IMR-90 (cell line): ENCODE data around the gene BCAS3. TPM values are rescaled to one million over a fixed set of nuclear protein-coding genes. Genes with fewer than 3 reads are reported as not detected.

Experiments
- ATAC-seq: fragments of 200-7000 bp; cut with Tn5 transposase; 2 replicates; pipeline ENCODE4 v1.9.1; 2020; ENCODE audit warnings: low read depth, mild to moderate bottlenecking, moderate library complexity
- BruUV-seq: library from RNA; stranded (reverse); fragments of 400-500 nt; replicated peaks from 2 replicates; lab custom pipeline; 2021; lab: Mats Ljungman, UMichigan
- CTCF ChIA-PET: fragments of 300-600 bp; formaldehyde crosslinking; extraction: SDS; loops from one replicate; lab custom pipeline; 2021; ENCODE audit warnings: antibody characterized with exemption; lab: Yijun Ruan, JAX
- POLR2A ChIA-PET: fragments of 300-600 bp; sonication (Branson Sonifier 250); formaldehyde crosslinking; loops from one replicate; lab custom pipeline; 2022; ENCODE audit warnings: antibody characterized with exemption; ENCODE audit not compliant: unreplicated experiment; lab: Charles Lee
- DNase-seq: peaks from one replicate; pipeline ENCODE4 v3.0.0; 2013
- H2AFZ ChIP-seq: replicated peaks from 2 replicates; pipeline ENCODE3; 2013; ENCODE audit warnings: low read length, mild to moderate bottlenecking; ENCODE audit not compliant: poor library complexity
- H2AK5ac ChIP-seq: 2 replicates; pipeline ENCODE4 v1.6.1; 2013; ENCODE audit warnings: low read depth, low read length, inconsistent platforms
- H2AK9ac ChIP-seq: replicated peaks from 2 replicates; pipeline ENCODE3; 2013; ENCODE audit warnings: mild to moderate bottlenecking, low read depth, low read length, moderate library complexity; ENCODE audit not compliant: poor library complexity
- H2BK120ac ChIP-seq: 2 replicates; pipeline ENCODE4 v1.6.1; 2013; ENCODE audit warnings: low read depth, low read length, inconsistent platforms
- H2BK15ac ChIP-seq: 3 replicates; pipeline ENCODE4 v1.6.1; 2013; ENCODE audit warnings: low read depth, low read length, inconsistent platforms
- H2BK20ac ChIP-seq: 2 replicates; pipeline ENCODE4 v1.6.1; 2013; ENCODE audit warnings: low read depth, mild to moderate bottlenecking, inconsistent platforms, low read length, moderate library complexity
- H2BK5ac ChIP-seq: 2 replicates; pipeline ENCODE4 v1.6.1; 2013; ENCODE audit warnings: mild to moderate bottlenecking, low read depth, low read length, inconsistent platforms; ENCODE audit not compliant: poor library complexity, severe bottlenecking
- H3K14ac ChIP-seq: replicated peaks from 2 replicates; pipeline ENCODE4 v1.6.1; 2013; ENCODE audit warnings: low read depth, low read length, inconsistent platforms
- H3K18ac ChIP-seq: 2 replicates; pipeline ENCODE4 v1.6.1; 2013; ENCODE audit warnings: low read depth, low read length, control low read depth
- H3K23ac ChIP-seq: 2 replicates; pipeline ENCODE4 v1.6.1; 2013; ENCODE audit warnings: low read depth, low read length, inconsistent platforms
- H3K27ac ChIP-seq: 2 replicates; pipeline ENCODE4 v1.5.1; 2013; ENCODE audit warnings: mild to moderate bottlenecking, control low read depth, low read length; ENCODE audit not compliant: insufficient read depth
- H3K27me3 ChIP-seq: 2 replicates; pipeline ENCODE4 v1.6.1; 2013; ENCODE audit warnings: low read length; ENCODE audit not compliant: control insufficient read depth, insufficient read depth
- H3K36me3 ChIP-seq: 2 replicates; pipeline ENCODE4 v1.6.1; 2013; ENCODE audit warnings: low read length, mixed read lengths; ENCODE audit not compliant: control insufficient read depth, insufficient read depth
- H3K4ac ChIP-seq: 2 replicates; pipeline ENCODE4 v1.6.1; 2013; ENCODE audit warnings: low read depth, low read length, inconsistent platforms
- H3K4me1 ChIP-seq: 2 replicates; pipeline ENCODE4 v1.6.1; 2013; ENCODE audit warnings: low read length, mixed read lengths; ENCODE audit not compliant: control insufficient read depth, insufficient read depth
- H3K4me2 ChIP-seq: 2 replicates; pipeline ENCODE4 v1.6.1; 2013; ENCODE audit warnings: low read depth, mild to moderate bottlenecking, control low read depth, low read length, moderate library complexity
- H3K4me3 ChIP-seq: 2 replicates; pipeline ENCODE4 v1.5.1; 2013; ENCODE audit warnings: low read depth, mild to moderate bottlenecking, control low read depth, low read length, moderate library complexity; ENCODE audit not compliant: insufficient read depth
- H3K56ac ChIP-seq: 2 replicates; pipeline ENCODE4 v1.6.1; 2013; ENCODE audit warnings: low read length, inconsistent platforms; ENCODE audit not compliant: insufficient read depth; ENCODE audit errors: extremely low read depth
- H3K79me1 ChIP-seq, 2 experiments: 2 replicates each; pipeline ENCODE4 v1.6.1; 2013; ENCODE audit warnings: low read length in 2 of 2, inconsistent platforms in 1 of 2, low read depth in 1 of 2
- H3K9ac ChIP-seq: 2 replicates; pipeline ENCODE4 v1.6.1; 2013; ENCODE audit warnings: low read depth, low read length, control low read depth
- H3K9me1 ChIP-seq: 2 replicates; pipeline ENCODE4 v1.6.1; 2013; ENCODE audit warnings: low read length, inconsistent platforms; ENCODE audit not compliant: insufficient read depth
- H3K9me3 ChIP-seq: 2 replicates; pipeline ENCODE4 v1.6.1; 2013; ENCODE audit warnings: low read length; ENCODE audit not compliant: control insufficient read depth, insufficient read depth
- H4K20me1 ChIP-seq: 2 replicates; pipeline ENCODE4 v1.6.1; 2013; ENCODE audit warnings: low read length, inconsistent platforms; ENCODE audit not compliant: insufficient read depth
- H4K5ac ChIP-seq: 2 replicates; pipeline ENCODE4 v1.6.1; 2013; ENCODE audit warnings: mild to moderate bottlenecking, low read depth, low read length, control low read depth
- H4K8ac ChIP-seq, 2 experiments: 2 replicates each; pipeline ENCODE4 v1.6.1; 2013; ENCODE audit warnings: low read depth in 2 of 2, low read length in 2 of 2, control low read depth in 1 of 2, inconsistent platforms in 1 of 2
- H4K91ac ChIP-seq: 2 replicates; pipeline ENCODE4 v1.6.1; 2013; ENCODE audit warnings: low read depth, low read length, inconsistent platforms; ENCODE audit not compliant: insufficient read depth
- ELK1 ChIP-seq: fragments of 150-350 bp; IDR thresholded peaks from 2 replicates; pipeline ENCODE4 v1.6.1; 2016; ENCODE audit warnings: low read depth, mild to moderate bottlenecking, low read length, moderate library complexity, borderline replicate concordance
- RAD21 ChIP-seq: IDR thresholded peaks from 2 replicates; pipeline ENCODE4 v1.6.1; 2012; ENCODE audit warnings: low read length, improper control_type of control experiment
- SMC3 ChIP-seq: fragments of 150-350 bp; IDR thresholded peaks from 2 replicates; pipeline ENCODE4 v1.6.1; 2016; ENCODE audit warnings: low read depth, mild to moderate bottlenecking, antibody characterized with exemption, low read length, moderate library complexity
- WGBS, 2 experiments: methylation state at CpG; one replicate each; pipeline versions ENCODE4 v1.1.5 to v1.1.7; 2013; ENCODE audit warnings: missing lambda C conversion rate in 2 of 2; ENCODE audit not compliant: insufficient read length in 1 of 2; ENCODE audit errors: extremely low coverage in 2 of 2; 5-methylcytosine and 5-hydroxymethylcytosine counted together
- dilution Hi-C: fragments of 300-500 bp; cut with HindIII; formaldehyde crosslinking; loops from one replicate; pipeline ENCODE4 v1.14.3; 2018; ENCODE audit warnings: low sequenced_read_pairs; ENCODE audit not compliant: unreplicated experiment
- in situ Hi-C: fragments of 300-500 bp; cut with MboI; formaldehyde crosslinking; loops from 3 replicates; pipeline ENCODE4 v1.14.3; 2019; ENCODE audit warnings: low sequenced_read_pairs, inconsistent platforms, mixed read lengths
- intact Hi-C: fragments of 100-400 bp; cut with micrococcal nuclease; formaldehyde crosslinking; loops from 2 replicates; pipeline ENCODE4 v1.10.0; 2022
- polyA plus RNA-seq, 3 experiments: library from polyadenylated mRNA; depleted of rRNA; stranded (reverse); fragments of >200 nt; gene quantifications; 2 replicates each; pipeline ENCODE4 v1.2.3, GENCODE V29; 2012; ENCODE audit warnings: low replicate concordance in 1 of 3
- total RNA-seq: library from RNA; depleted of rRNA; stranded (reverse); fragments of >200 nt; gene quantifications from 2 replicates; pipeline ENCODE4 v1.2.3, GENCODE V29; 2012

The BCAS3 gene
- total and polyA plus RNA-seq, 2 of the 4 experiments (the other 2 are of a cell fraction) = 6.3 to 27.1 TPM

DNA sequence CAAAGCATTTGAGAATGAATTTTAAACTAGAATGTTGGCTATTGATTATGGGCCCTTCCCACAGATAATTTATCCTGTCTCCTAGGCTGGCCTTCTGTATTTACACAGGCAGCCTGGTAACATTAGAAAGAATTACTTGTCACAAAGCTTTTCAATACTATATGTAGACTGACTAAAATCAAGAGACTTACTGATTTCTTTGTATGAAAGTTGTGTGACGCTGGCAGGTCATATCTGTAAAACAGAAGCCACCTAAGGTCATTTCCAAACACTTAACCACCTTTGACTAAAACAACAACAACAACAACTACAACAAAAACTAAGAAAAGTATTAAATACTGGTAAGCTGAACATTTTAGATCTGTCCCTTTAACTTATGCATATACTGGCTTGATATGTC is 393.0 kb downstream of the BCAS3 start:
- H2BK15ac ChIP-seq = no peak overlapping the region
- no TSS peak for BruUV-seq
- no peak overlapping the region for H2BK5ac ChIP-seq
- no peak overlapping the region for H4K91ac ChIP-seq
- no peaks in the 10 kb centered on the region for H3K27me3 ChIP-seq
- H4K8ac ChIP-seq = no peak overlapping the region
- H3K27ac ChIP-seq = no peak overlapping the region
- no peak overlapping the region for H3K23ac ChIP-seq
- no peaks in the 10 kb centered on the region for H3K36me3 ChIP-seq
- no peak for TF ChIP-seq SMC3
- no peak for TF ChIP-seq ELK1
- TF ChIP-seq RAD21 = no peak
- no peaks in the 10 kb centered on the region for H3K79me1 ChIP-seq
- intact Hi-C loops (no loop called here), dilution Hi-C loops (no loop called here), in situ Hi-C loops (no loop called here)
- no peak overlapping the region for H2BK120ac ChIP-seq
- ATAC-seq = no peak
- no peaks in the 10 kb centered on the region for H3K4me1 ChIP-seq
- H3K9me1 ChIP-seq = no peaks in the 10 kb centered on the region
- H2AK5ac ChIP-seq = no peak overlapping the region
- no peaks in the 10 kb centered on the region for H4K20me1 ChIP-seq
- no peak overlapping the region for H3K56ac ChIP-seq
- H3K14ac ChIP-seq = no peak overlapping the region
- no CpG with 5 or more reads among the region's 1 CpG for WGBS, 2 experiments
- POLR2A ChIA-PET = no interaction called here
- DNase-seq = no peak
- CTCF ChIA-PET = interaction anchor here (1.1 kb wide), 1 partner anchor 109 kb away, joined by 5 read pairs; no protein-coding TSS in a partner anchor
- H2AK9ac ChIP-seq = no peak overlapping the region
- no peak overlapping the region for H3K4ac ChIP-seq
- no peak overlapping the region for H2AFZ ChIP-seq
- no peak overlapping the region for H3K4me2 ChIP-seq
- H3K18ac ChIP-seq = no peak overlapping the region
- H2BK20ac ChIP-seq = no peak overlapping the region
- no peak overlapping the region for H4K5ac ChIP-seq
- no peak overlapping the region for H3K4me3 ChIP-seq
- no peak overlapping the region for H3K9ac ChIP-seq
- no peaks in the 10 kb centered on the region for H3K9me3 ChIP-seq
